ENCODE measurements around the gene SLC16A7.

SLC16A7 gene

DNA sequence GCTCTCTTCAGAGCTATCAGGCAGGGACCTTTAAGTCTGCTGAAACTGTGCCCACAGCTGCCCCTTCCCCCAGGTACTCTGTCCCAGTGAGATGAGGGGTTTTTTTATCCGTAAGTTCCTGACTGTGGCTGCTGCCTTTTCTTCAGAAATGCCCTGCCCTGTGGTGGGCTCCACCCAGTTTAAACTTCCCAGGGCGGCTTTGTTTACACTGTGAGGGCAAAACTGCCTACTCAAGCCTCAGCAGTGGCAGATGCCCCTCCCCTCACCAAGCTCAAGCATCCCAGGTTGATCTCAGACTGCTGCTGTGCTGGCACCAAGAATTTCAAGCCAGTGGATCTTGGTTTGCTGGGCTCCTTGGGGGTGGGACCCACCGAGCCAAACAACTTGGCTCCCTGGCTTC is 46.9 kb upstream of the SLC16A7 start (continued):
- TF ChIP-seq, protein P1, sequence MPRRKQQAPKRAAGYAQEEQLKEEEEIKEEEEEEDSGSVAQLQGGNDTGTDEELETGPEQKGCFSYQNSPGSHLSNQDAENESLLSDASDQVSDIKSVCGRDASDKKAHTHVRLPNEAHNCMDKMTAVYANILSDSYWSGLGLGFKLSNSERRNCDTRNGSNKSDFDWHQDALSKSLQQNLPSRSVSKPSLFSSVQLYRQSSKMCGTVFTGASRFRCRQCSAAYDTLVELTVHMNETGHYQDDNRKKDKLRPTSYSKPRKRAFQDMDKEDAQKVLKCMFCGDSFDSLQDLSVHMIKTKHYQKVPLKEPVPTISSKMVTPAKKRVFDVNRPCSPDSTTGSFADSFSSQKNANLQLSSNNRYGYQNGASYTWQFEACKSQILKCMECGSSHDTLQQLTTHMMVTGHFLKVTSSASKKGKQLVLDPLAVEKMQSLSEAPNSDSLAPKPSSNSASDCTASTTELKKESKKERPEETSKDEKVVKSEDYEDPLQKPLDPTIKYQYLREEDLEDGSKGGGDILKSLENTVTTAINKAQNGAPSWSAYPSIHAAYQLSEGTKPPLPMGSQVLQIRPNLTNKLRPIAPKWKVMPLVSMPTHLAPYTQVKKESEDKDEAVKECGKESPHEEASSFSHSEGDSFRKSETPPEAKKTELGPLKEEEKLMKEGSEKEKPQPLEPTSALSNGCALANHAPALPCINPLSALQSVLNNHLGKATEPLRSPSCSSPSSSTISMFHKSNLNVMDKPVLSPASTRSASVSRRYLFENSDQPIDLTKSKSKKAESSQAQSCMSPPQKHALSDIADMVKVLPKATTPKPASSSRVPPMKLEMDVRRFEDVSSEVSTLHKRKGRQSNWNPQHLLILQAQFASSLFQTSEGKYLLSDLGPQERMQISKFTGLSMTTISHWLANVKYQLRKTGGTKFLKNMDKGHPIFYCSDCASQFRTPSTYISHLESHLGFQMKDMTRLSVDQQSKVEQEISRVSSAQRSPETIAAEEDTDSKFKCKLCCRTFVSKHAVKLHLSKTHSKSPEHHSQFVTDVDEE (CRISPR knock-in tag; IDR thresholded peaks at IDR 0.05): no peak
- TF ChIP-seq, protein P2, sequence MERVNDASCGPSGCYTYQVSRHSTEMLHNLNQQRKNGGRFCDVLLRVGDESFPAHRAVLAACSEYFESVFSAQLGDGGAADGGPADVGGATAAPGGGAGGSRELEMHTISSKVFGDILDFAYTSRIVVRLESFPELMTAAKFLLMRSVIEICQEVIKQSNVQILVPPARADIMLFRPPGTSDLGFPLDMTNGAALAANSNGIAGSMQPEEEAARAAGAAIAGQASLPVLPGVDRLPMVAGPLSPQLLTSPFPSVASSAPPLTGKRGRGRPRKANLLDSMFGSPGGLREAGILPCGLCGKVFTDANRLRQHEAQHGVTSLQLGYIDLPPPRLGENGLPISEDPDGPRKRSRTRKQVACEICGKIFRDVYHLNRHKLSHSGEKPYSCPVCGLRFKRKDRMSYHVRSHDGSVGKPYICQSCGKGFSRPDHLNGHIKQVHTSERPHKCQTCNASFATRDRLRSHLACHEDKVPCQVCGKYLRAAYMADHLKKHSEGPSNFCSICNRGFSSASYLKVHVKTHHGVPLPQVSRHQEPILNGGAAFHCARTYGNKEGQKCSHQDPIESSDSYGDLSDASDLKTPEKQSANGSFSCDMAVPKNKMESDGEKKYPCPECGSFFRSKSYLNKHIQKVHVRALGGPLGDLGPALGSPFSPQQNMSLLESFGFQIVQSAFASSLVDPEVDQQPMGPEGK (CRISPR knock-in tag; IDR thresholded peaks at IDR 0.05; ENCODE audit: borderline replicate concordance): no peak
- TF ChIP-seq PPARA (CRISPR knock-in tag; IDR thresholded peaks at IDR 0.05; ENCODE audit: borderline replicate concordance) (no peak), ARNTL (CRISPR knock-in tag; IDR thresholded peaks at IDR 0.05; ENCODE audit: borderline replicate concordance, low read depth) (no peak), RARB (CRISPR knock-in tag; IDR thresholded peaks at IDR 0.05) (no peak), ZNF565 (CRISPR knock-in tag; conservative IDR thresholded peaks at IDR 0.05; ENCODE audit: low read depth) (no peak), ISL1 (CRISPR knock-in tag; IDR thresholded peaks at IDR 0.05) (no peak), CSDC2 (CRISPR knock-in tag; IDR thresholded peaks at IDR 0.05) (no peak)

DNA sequence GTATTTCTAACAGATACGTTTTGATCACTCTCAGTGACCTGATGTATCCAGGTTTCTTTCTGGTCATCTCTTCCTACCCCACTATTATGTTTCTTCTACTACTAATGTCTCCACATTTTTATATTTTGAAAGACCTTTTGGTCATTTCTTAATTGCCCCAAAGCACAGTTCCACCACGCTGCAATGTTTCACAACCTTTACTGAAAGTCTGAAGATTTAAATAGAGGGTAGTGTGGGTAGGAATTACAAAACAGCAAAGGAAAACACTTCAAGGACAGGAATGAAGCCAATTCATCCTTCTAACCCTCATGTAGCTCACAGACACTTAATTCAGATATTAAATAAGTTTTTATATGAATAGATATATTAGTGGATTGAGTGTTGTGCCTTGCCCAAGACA is 36.1 kb upstream of the SLC16A7 start:
- TF ChIP-seq OSR1 (CRISPR knock-in tag; IDR thresholded peaks at IDR 0.05) (no peak), ZFP30 (CRISPR knock-in tag; IDR thresholded peaks at IDR 0.05) (no peak), ISL1 (CRISPR knock-in tag; IDR thresholded peaks at IDR 0.05) (no peak)
- ATAC-seq: no peak

DNA sequence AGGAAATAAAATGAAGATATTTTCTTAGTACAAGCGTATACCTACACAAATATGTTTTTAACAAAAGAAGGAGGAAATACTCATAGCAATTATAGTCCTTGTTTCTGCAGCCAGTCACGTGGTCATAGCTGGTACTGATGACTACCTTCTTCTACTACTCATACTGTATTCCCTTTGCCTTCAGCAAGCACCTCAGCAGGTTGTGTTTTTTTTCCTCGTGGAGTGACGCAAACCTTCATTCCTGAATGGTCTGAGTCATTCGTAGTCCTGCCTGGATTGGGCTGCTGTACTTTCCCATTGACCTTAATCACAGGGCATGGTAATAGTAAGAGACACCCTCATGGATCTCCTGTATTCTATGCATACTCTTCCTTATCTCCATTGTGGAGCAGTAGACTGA is 25.7 kb upstream of the SLC16A7 start:
- TF ChIP-seq ZNF565 (CRISPR knock-in tag; conservative IDR thresholded peaks at IDR 0.05; ENCODE audit: low read depth): no peak
- ATAC-seq: no peak

DNA sequence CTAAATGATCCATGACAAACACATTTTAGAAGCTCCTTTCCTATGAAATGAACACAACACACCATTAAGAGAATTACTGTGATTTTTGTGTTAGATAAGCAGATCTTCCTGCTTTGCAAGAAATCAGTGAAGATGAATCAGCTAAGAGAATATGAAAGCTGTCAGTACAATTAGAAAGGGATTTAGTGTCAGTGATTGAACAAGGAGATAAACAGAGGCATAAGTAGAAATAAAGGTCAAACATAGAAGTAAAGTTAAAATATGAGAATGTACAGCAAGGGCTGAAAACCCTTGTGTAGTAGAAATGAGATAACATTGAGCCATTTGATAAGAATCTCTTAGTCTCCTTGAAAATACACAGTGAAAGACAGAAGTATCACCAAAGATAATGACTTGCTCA is 21.4 kb upstream of the SLC16A7 start:
- ATAC-seq: no peak
- TF ChIP-seq ZC3H10 (CRISPR knock-in tag; IDR thresholded peaks at IDR 0.05) (no peak), TOX (CRISPR knock-in tag; IDR thresholded peaks at IDR 0.05; ENCODE audit: borderline replicate concordance) (no peak), BACH2 (CRISPR knock-in tag; IDR thresholded peaks at IDR 0.05; ENCODE audit: borderline replicate concordance) (no peak), ZFP30 (CRISPR knock-in tag; IDR thresholded peaks at IDR 0.05) (no peak), ZNF70 (CRISPR knock-in tag; IDR thresholded peaks at IDR 0.05) (no peak), ARNTL (CRISPR knock-in tag; IDR thresholded peaks at IDR 0.05; ENCODE audit: borderline replicate concordance, low read depth) (no peak), ZNF8 (CRISPR knock-in tag; IDR thresholded peaks at IDR 0.05) (no peak), PPARA (CRISPR knock-in tag; IDR thresholded peaks at IDR 0.05; ENCODE audit: borderline replicate concordance) (no peak), ZNF565 (CRISPR knock-in tag; conservative IDR thresholded peaks at IDR 0.05; ENCODE audit: low read depth) (no peak), ESRRG (CRISPR knock-in tag; IDR thresholded peaks at IDR 0.05) (no peak), ISL1 (CRISPR knock-in tag; IDR thresholded peaks at IDR 0.05) (no peak), GLIS3 (CRISPR knock-in tag; IDR thresholded peaks at IDR 0.05) (no peak), ZFP3 (CRISPR knock-in tag; IDR thresholded peaks at IDR 0.05) (no peak), RARB (CRISPR knock-in tag; IDR thresholded peaks at IDR 0.05) (no peak)
- TF ChIP-seq, protein P3, sequence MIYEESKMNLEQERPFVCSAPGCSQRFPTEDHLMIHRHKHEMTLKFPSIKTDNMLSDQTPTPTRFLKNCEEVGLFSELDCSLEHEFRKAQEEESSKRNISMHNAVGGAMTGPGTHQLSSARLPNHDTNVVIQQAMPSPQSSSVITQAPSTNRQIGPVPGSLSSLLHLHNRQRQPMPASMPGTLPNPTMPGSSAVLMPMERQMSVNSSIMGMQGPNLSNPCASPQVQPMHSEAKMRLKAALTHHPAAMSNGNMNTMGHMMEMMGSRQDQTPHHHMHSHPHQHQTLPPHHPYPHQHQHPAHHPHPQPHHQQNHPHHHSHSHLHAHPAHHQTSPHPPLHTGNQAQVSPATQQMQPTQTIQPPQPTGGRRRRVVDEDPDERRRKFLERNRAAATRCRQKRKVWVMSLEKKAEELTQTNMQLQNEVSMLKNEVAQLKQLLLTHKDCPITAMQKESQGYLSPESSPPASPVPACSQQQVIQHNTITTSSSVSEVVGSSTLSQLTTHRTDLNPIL (CRISPR knock-in tag; IDR thresholded peaks at IDR 0.05; ENCODE audit: low read depth): no peak
- TF ChIP-seq, protein P4, sequence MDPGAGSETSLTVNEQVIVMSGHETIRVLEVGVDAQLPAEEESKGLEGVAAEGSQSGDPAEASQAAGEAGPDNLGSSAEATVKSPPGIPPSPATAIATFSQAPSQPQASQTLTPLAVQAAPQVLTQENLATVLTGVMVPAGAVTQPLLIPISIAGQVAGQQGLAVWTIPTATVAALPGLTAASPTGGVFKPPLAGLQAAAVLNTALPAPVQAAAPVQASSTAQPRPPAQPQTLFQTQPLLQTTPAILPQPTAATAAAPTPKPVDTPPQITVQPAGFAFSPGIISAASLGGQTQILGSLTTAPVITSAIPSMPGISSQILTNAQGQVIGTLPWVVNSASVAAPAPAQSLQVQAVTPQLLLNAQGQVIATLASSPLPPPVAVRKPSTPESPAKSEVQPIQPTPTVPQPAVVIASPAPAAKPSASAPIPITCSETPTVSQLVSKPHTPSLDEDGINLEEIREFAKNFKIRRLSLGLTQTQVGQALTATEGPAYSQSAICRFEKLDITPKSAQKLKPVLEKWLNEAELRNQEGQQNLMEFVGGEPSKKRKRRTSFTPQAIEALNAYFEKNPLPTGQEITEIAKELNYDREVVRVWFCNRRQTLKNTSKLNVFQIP (CRISPR knock-in tag; IDR thresholded peaks at IDR 0.05; ENCODE audit: borderline replicate concordance, low read depth): no peak
- TF ChIP-seq, protein P1 (CRISPR knock-in tag; IDR thresholded peaks at IDR 0.05): no peak
- TF ChIP-seq, protein P2 (CRISPR knock-in tag; IDR thresholded peaks at IDR 0.05; ENCODE audit: borderline replicate concordance): no peak
- TF ChIP-seq, protein P5, sequence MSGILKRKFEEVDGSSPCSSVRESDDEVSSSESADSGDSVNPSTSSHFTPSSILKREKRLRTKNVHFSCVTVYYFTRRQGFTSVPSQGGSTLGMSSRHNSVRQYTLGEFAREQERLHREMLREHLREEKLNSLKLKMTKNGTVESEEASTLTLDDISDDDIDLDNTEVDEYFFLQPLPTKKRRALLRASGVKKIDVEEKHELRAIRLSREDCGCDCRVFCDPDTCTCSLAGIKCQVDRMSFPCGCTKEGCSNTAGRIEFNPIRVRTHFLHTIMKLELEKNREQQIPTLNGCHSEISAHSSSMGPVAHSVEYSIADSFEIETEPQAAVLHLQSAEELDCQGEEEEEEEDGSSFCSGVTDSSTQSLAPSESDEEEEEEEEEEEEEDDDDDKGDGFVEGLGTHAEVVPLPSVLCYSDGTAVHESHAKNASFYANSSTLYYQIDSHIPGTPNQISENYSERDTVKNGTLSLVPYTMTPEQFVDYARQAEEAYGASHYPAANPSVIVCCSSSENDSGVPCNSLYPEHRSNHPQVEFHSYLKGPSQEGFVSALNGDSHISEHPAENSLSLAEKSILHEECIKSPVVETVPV (CRISPR knock-in tag; IDR thresholded peaks at IDR 0.05): no peak
